ENCODE data around the gene SLC39A11.
A peak's percentile ranks its signal among the peaks of the same experiment; 100 is the strongest.

Gene SLC39A11

GRCh38 chr17:72683506-72684404 is 408.7 kb downstream of the SLC39A11 start:
- in situ Hi-C loops (cut with HindIII; ENCODE audit: low pct_unique_long_range_greater_than_20kb, low sequenced_read_pairs) = no loop called here
- peak; percentile 89 to 98 for DNase-seq (ENCODE audit: low read depth in 1 of 2, low spot score in 1 of 2)
- peak; percentile 92 for TF ChIP-seq JUND (IDR thresholded peaks at IDR 0.05; ENCODE audit: low read depth)

GRCh38 chr17:72682605-72683004 is 409.9 kb downstream of the SLC39A11 start:
- no peak for TF ChIP-seq JUND (IDR thresholded peaks at IDR 0.05; ENCODE audit: low read depth)
- in situ Hi-C loops (cut with HindIII; ENCODE audit: low pct_unique_long_range_greater_than_20kb, low sequenced_read_pairs) = no loop called here
- DNase-seq (ENCODE audit: low read depth in 1 of 2, low spot score in 1 of 2) = no peak

GRCh38 chr17:72681844-72682243 is 410.6 kb downstream of the SLC39A11 start:
- in situ Hi-C loops (cut with HindIII; ENCODE audit: low pct_unique_long_range_greater_than_20kb, low sequenced_read_pairs) = no loop called here
- no peak for TF ChIP-seq JUND (IDR thresholded peaks at IDR 0.05; ENCODE audit: low read depth)
- DNase-seq (ENCODE audit: low read depth in 1 of 2, low spot score in 1 of 2) = no peak

DNA sequence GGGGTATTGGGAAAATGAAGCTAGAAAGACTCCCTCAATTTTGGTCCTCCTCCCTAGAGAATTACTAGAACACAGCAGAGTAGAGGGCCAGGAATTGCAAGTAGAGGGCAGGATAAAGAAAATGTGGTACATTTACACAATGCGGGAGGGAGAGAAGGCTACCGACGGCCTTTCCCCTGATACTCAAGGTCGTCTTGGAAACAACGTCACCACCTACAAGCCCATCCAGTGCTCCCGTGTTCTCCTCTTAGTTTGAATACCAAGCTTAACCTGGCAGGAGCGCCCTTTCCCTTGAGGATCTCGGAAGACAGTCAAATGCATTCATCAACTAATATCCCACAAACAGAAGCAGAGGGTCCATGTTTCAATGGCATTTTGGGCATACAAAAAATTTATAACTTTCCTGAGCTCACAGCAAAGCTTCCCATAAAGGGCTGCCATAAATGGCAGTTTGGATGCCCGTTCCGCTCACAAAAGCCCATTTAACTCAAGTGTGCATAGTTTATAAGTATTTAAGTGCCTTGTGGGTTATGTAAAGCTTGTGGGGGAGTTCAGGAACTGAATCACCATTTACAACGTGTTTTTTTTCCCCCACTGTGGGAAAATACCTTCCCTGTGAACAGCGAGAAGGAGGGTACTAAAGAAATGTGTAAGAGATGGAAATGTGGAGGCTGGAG is 414.6 kb downstream of the SLC39A11 start:
- no peak for DNase-seq (ENCODE audit: low read depth in 1 of 2, low spot score in 1 of 2)
- in situ Hi-C loops (cut with HindIII; ENCODE audit: low pct_unique_long_range_greater_than_20kb, low sequenced_read_pairs) = no loop called here
- no peak for TF ChIP-seq JUND (IDR thresholded peaks at IDR 0.05; ENCODE audit: low read depth)

- in situ Hi-C loops (cut with HindIII; ENCODE audit: low pct_unique_long_range_greater_than_20kb, low sequenced_read_pairs) = no loop called here
- peak in 1 of 2 experiments; percentile 31 for DNase-seq (ENCODE audit: low read depth in 1 of 2, low spot score in 1 of 2)
- TF ChIP-seq JUND (IDR thresholded peaks at IDR 0.05; ENCODE audit: low read depth) = no peak
Measured at GRCh38 chr17:72677108-72677507, 415.4 kb downstream of the SLC39A11 start.

- in situ Hi-C loops (cut with HindIII; ENCODE audit: low pct_unique_long_range_greater_than_20kb, low sequenced_read_pairs) = no loop called here
- DNase-seq (ENCODE audit: low read depth in 1 of 2, low spot score in 1 of 2) = no peak
- TF ChIP-seq JUND (IDR thresholded peaks at IDR 0.05; ENCODE audit: low read depth) = no peak
Measured at GRCh38 chr17:72672729-72673128, 419.8 kb downstream of the SLC39A11 start.

DNA sequence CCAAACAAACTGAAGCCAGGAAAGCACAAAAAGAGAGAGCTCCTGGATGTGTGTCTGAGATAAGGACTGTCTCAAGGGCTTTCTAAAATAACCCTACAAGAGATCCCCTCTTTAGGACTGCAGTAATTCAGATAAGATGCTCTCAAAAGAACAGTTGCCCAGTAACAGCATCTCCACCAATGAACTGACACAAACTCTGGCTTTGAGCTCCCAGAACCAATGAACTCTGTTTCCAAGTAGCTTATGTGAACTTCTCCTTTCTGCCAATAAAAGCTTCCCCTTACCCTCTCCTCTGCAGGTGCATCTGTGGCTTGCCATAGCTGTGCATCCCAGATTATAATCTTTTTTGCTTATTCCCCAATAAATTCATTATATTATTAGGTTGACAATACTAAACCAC is 421.5 kb downstream of the SLC39A11 start:
- no peak for DNase-seq (ENCODE audit: low read depth in 1 of 2, low spot score in 1 of 2)
- no peak for TF ChIP-seq JUND (IDR thresholded peaks at IDR 0.05; ENCODE audit: low read depth)
- in situ Hi-C loops (cut with HindIII; ENCODE audit: low pct_unique_long_range_greater_than_20kb, low sequenced_read_pairs) = no loop called here

DNA sequence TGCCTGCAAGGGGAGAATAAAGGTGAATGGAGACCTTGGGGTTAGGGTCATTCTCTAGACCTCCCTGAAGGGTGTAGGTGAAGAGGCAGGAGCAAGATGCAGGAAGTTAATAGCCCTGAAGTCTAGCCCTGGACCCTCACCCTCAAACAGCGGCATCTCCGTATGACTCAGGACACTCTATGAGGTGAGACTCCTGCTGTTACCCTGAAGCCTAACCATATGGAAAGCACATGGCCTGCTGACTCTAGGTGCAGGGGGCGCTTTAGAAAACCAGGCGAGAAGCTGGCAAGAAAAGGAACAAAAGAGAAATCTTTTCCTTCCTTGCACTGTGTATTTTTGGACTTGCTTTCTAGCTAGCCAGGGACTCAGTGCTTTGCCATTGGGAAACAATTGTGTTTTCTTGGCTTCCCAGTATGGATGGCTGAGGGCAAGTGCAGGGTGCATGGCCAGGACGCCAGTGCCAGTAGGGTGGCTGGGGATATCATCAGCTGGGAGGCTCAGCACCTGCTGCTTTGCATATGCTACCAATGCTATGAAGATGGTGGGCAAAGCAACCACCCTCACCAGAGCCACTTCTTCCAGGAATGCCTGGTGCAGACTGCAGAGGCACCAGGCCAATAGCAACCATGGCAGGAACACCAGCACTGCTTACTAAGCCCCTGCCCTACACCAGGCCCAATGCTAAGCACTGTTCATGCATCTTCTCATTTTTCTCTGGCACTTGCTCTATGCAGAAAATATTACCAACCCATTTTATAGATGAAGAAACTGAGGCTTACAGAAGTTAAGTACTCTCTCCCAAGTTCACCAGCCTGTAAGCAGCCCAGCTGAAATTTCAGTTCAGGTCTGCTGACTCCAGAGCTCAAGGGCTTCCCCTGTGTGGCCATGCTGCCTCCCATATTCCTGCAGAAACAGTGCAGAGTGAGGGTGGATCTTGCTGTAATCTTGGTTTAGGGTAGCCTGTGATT is 425.1 kb downstream of the SLC39A11 start:
- TF ChIP-seq JUND (IDR thresholded peaks at IDR 0.05; ENCODE audit: low read depth) = no peak
- in situ Hi-C loops (cut with HindIII; ENCODE audit: low pct_unique_long_range_greater_than_20kb, low sequenced_read_pairs) = no loop called here
- DNase-seq (ENCODE audit: low read depth in 1 of 2, low spot score in 1 of 2) = no peak

DNA sequence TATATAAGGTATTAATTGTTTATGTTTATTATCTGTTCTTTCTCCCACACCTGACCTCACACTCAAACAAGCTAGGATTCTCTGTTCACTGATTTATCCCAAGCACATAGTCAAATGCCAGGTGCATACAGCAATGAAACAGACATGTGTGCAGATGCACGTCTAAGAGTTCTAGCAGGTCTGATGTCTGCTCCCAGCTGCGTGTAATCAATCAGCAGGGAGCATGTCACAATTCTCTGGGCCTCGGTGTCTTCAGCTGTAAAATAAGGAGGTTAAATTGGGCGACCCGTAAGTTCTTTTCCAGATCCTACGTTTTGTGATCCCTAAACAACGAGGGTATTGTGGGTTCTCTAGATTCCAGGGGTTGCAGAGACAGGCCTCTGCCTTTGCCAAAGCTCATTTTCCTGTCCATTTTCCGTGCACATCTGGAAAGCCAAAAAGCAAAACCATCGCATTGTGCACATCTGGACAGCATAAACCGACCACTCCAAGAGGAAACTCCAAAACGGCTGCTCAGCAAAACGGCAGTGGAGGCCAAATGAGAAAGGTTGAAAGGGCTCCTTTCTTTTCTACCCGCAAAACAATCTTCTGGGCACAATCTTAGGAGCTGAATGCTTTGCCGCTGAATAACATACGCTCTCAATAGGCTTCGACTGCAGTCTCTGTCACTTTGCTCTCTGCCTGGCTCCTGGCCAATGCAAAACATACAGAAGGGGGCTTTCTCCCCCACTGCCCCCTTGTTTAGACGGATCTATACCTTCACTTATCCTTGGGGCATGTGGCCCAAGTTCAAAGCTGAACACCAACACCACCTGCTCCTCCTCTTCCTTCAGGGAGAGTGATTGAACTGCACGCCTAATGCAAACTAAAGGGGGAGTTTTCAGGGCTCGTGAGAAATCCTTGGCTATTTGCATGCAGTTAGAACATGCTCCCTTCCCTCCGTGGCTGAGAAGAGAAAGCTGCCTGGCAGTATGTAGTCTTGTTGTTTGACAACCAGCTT is 426.3 kb downstream of the SLC39A11 start:
- in situ Hi-C loops (cut with HindIII; ENCODE audit: low pct_unique_long_range_greater_than_20kb, low sequenced_read_pairs) = no loop called here
- DNase-seq (ENCODE audit: low read depth in 1 of 2, low spot score in 1 of 2) = no peak
- TF ChIP-seq JUND (IDR thresholded peaks at IDR 0.05; ENCODE audit: low read depth) = no peak

DNA sequence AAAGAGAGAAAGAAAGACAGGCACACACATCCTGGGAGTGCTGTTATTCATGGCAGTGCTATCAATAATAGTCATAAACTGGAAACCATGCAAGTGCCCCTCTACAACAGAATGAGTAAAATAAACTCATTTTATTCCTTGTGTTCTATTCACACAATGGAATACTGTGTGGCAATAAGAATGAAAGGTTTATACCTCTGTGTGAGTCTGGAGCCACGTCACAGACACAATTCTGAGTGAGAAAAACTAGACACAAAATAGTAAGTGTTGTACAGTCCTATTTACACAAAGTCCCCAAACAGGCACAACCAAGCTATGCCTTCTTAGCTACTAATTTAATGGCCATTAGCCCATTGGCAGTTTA is 429.7 kb downstream of the SLC39A11 start:
- DNase-seq (ENCODE audit: low read depth in 1 of 2, low spot score in 1 of 2) = no peak
- in situ Hi-C loops (cut with HindIII; ENCODE audit: low pct_unique_long_range_greater_than_20kb, low sequenced_read_pairs) = no loop called here
- no peak for TF ChIP-seq JUND (IDR thresholded peaks at IDR 0.05; ENCODE audit: low read depth)

All from T47D (cell line).